ENCODE data around the gene INS.

DNA sequence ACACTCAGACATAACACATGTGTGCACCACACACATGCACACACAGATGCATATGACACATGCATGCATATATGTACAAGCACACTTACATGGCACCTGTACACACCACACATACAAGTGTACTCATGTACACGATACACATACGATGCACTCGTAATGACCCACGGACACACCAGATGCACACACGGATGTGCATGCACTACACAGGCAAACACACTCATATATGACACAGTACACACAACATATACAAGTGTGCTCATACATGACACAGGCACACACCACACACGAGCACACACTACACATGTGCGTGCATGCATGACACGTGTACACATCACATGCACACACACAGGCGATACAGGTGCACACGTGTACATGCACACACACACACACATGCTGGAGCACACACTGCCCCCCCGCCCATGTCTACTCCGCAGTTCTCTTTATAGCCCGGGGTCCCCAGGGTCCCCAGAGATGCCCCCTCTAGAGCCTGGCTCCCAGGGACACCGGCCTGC is 15.4 kb upstream of the INS start:
- TF ChIP-seq, protein P1, sequence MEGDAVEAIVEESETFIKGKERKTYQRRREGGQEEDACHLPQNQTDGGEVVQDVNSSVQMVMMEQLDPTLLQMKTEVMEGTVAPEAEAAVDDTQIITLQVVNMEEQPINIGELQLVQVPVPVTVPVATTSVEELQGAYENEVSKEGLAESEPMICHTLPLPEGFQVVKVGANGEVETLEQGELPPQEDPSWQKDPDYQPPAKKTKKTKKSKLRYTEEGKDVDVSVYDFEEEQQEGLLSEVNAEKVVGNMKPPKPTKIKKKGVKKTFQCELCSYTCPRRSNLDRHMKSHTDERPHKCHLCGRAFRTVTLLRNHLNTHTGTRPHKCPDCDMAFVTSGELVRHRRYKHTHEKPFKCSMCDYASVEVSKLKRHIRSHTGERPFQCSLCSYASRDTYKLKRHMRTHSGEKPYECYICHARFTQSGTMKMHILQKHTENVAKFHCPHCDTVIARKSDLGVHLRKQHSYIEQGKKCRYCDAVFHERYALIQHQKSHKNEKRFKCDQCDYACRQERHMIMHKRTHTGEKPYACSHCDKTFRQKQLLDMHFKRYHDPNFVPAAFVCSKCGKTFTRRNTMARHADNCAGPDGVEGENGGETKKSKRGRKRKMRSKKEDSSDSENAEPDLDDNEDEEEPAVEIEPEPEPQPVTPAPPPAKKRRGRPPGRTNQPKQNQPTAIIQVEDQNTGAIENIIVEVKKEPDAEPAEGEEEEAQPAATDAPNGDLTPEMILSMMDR (conservative IDR thresholded peaks at IDR 0.05; ENCODE audit: low read depth, low read length) = no peak
- TF ChIP-seq EZH2 (IDR thresholded peaks at IDR 0.05; ENCODE audit: borderline replicate concordance, low read depth, low read length, poor library complexity, severe bottlenecking) = no peak
